Psoas muscle (tissue), 8 donors: Measurements from ENCODE around the gene SLC2A5. TPM values are rescaled to one million over a fixed set of nuclear protein-coding genes. Genes with fewer than 3 reads are reported as not detected.
A peak's percentile ranks its signal among the peaks of the same experiment; 100 is the strongest.

Experiments used
- ATAC-seq, 4 donors: fragments of 200-7000 bp; cut with Tn5 transposase; one replicate each; pipeline ENCODE4 v1.9.1; 2020; ENCODE audit warnings: moderate library complexity in 3 of 4, mild to moderate bottlenecking in 2 of 4
- DNase-seq, 2 donors: peaks; one replicate each; pipeline ENCODE4 v3.0.0-alpha.2; 2020
- H3K27ac ChIP-seq: fragments of 200-600 bp; one replicate; pipeline ENCODE4 v1.8.0; 2022
- H3K27me3 ChIP-seq, 3 donors: fragments of 200-600 bp in 1 of 3; one replicate each; pipeline versions ENCODE4 v1.6.1 to v1.8.0; 2013 to 2022; ENCODE audit warnings: low read length in 2 of 3, mild to moderate bottlenecking in 2 of 3, moderate library complexity in 1 of 3; ENCODE audit not compliant: insufficient read depth in 3 of 3
- H3K36me3 ChIP-seq, 2 donors: fragments of 200-600 bp in 1 of 2; one replicate each; pipeline versions ENCODE4 v1.6.1 to v1.8.0; 2013 to 2022; ENCODE audit warnings: low read depth in 1 of 2, mild to moderate bottlenecking in 1 of 2, moderate library complexity in 1 of 2; ENCODE audit not compliant: insufficient read depth in 1 of 2
- H3K4me1 ChIP-seq: fragments of 200-600 bp; one replicate; pipeline ENCODE4 v1.8.0; 2022
- H3K4me3 ChIP-seq: fragments of 200-600 bp; one replicate; pipeline ENCODE4 v1.8.0; 2022; ENCODE audit warnings: mild to moderate bottlenecking
- H3K9me3 ChIP-seq: fragments of 200-600 bp; one replicate; pipeline ENCODE4 v1.8.0; 2022
- CTCF ChIP-seq: fragments of 200-600 bp; IDR thresholded peaks from one replicate; pipeline ENCODE4 v1.8.0; 2022; ENCODE audit warnings: antibody characterized with exemption
- WGBS, 3 donors: extraction: QIAGEN DNeasy Blood & Tissue Kit; methylation state at CpG; one replicate each; pipeline versions ENCODE4 v1.1.6 to v1.1.7; 2013; 5-methylcytosine and 5-hydroxymethylcytosine counted together
- intact Hi-C, 2 donors: fragments of 100-400 bp; cut with DNase I; formaldehyde crosslinking; loops; one replicate each; pipeline versions ENCODE4 v1.11.0 to v1.14.2; 2022
- polyA plus RNA-seq, 3 donors: library from polyadenylated mRNA; stranded (reverse); fragments of 200-250 nt; gene quantifications; one replicate each; pipeline ENCODE4 v1.2.3, GENCODE V29; 2013
- total RNA-seq, 4 donors: library from RNA; stranded (reverse); fragmentation: NEBNext Ultra II Directional in 2 of 4; extraction: Animal tissue kit (Norgen Biotek cat#: 25700) in 2 of 4; gene quantifications; one replicate each; pipeline versions ENCODE4 v1.2.1 to v1.2.4, GENCODE V29; 2021 to 2023
- donor health status: healthy with polysubstance abuse.
- donor health status: DM: no; HTN: no; CAD: no; lungs with moderate emphysema.
- donor health status: Bipolar disorder and iron deficiency.
- donor health status: healthy.
- donor health status: DM: yes; HTN: yes; CAD: no.
- donor health status: DM: no; HTN: no; CAD: no.
- donor health status: DM: no; HTN: no; CAD: no.
- donor health status: DM: yes; HTN: yes; CAD: no.

The SLC2A5 gene
- total and polyA plus RNA-seq, 7 donors: 12.8 to 97.9 (median 31.7) TPM

GRCh38 chr1:9108056-9108665 is 38.7 kb upstream of the SLC2A5 start:
- intact Hi-C loops: no loop called here
- WGBS, 3 donors: 89 to 93% (median 91%) methylated on average over 12 of the region's 12 CpGs

GRCh38 chr1:9107136-9107535 is 37.7 kb upstream of the SLC2A5 start:
- peaks cover 0 to 65% of the 10 kb centered on the region in 2 donors for H3K36me3 ChIP-seq
- no peaks in the 10 kb centered on the region for H3K27me3 ChIP-seq
- WGBS, 3 donors: 26 to 42% (median 27%) methylated on average over 4 of the region's 4 CpGs
- H3K9me3 ChIP-seq: no peaks in the 10 kb centered on the region
- intact Hi-C loops: no loop called here
- no peak for TF ChIP-seq CTCF
- no peak overlapping the region for H3K27ac ChIP-seq
- H3K4me1 ChIP-seq: peaks cover 6% of the 10 kb centered on the region
- ATAC-seq (no peak), DNase-seq (peak in 1 of 2 donors; percentile 19)
- H3K4me3 ChIP-seq: no peak overlapping the region

More at GRCh38 chr1:9108056-9108665, 38.7 kb upstream of the SLC2A5 start:
- H3K9me3 ChIP-seq: no peaks in the 10 kb centered on the region
- no peaks in the 10 kb centered on the region for H3K27me3 ChIP-seq
- no peak overlapping the region for H3K27ac ChIP-seq
- no peak for ATAC-seq
- H3K4me3 ChIP-seq: no peak overlapping the region
- DNase-seq: peak in 1 of 2 donors; percentile 37
- H3K36me3 ChIP-seq: peaks cover 0 to 59% of the 10 kb centered on the region in 2 donors
- no peak for TF ChIP-seq CTCF
- peaks cover 6% of the 10 kb centered on the region for H3K4me1 ChIP-seq

- Histone ChIP-seq H3K4me3 (no peak overlapping the region), H3K27ac (no peak overlapping the region), H3K9me3 (no peaks in the 10 kb centered on the region), H3K36me3 (peaks cover 0 to 64% of the 10 kb centered on the region in 2 donors), H3K27me3 (no peaks in the 10 kb centered on the region), H3K4me1 (peaks cover 7% of the 10 kb centered on the region)
- WGBS, 3 donors: 89 to 91% (median 89%) methylated on average over 14 of the region's 14 CpGs
- no peak for ATAC-seq
- intact Hi-C loops: no loop called here
- no peak for TF ChIP-seq CTCF
- DNase-seq: peak in 1 of 2 donors; percentile 46
Observed at GRCh38 chr1:9106286-9106685, 36.9 kb upstream of the SLC2A5 start.

GRCh38 chr1:9105336-9105867 is 36.0 kb upstream of the SLC2A5 start:
- Histone ChIP-seq H3K27me3 (no peaks in the 10 kb centered on the region), H3K4me3 (no peak overlapping the region), H3K27ac (no peak overlapping the region), H3K36me3 (peaks cover 0 to 60% of the 10 kb centered on the region in 2 donors), H3K4me1 (peaks cover 13% of the 10 kb centered on the region), H3K9me3 (no peaks in the 10 kb centered on the region)
- 89 to 92% (median 92%) methylated on average over 22 of the region's 22 CpGs for WGBS, 3 donors
- intact Hi-C loops: no loop called here
- no peak for TF ChIP-seq CTCF
- DNase-seq: no peak
- no peak for ATAC-seq
